NCI-H1417 treated with DMSO at 0.1 percent for 48 hours (cell line): ENCODE results near the gene PPP1CA.

Experiments
- DNase-seq: peaks from one replicate; lab custom pipeline; 2025; lab: John Stamatoyannopoulos, UW

The PPP1CA gene

GRCh38 chr11:67382276-67383136 lies 19.2 kb downstream of the PPP1CA start:
- no peak for DNase-seq

- no peak for DNase-seq
Measured at GRCh38 chr11:67381244-67381972, 20.2 kb downstream of the PPP1CA start.

GRCh38 chr11:67379061-67380058 lies 22.3 kb downstream of the PPP1CA start:
- DNase-seq = no peak

GRCh38 chr11:67378544-67378943 lies 23.1 kb downstream of the PPP1CA start:
- no peak for DNase-seq

- no peak for DNase-seq
Measured at GRCh38 chr11:67376873-67377808, 24.5 kb downstream of the PPP1CA start.

GRCh38 chr11:67376063-67376820 lies 25.4 kb downstream of the PPP1CA start:
- no peak for DNase-seq

GRCh38 chr11:67375320-67376055 lies 26.2 kb downstream of the PPP1CA start:
- DNase-seq = no peak

- no peak for DNase-seq
Measured at GRCh38 chr11:67374571-67375281, 26.9 kb downstream of the PPP1CA start.

GRCh38 chr11:67373648-67374570 lies 27.7 kb downstream of the PPP1CA start:
- no peak for DNase-seq

- no peak for DNase-seq
Measured at GRCh38 chr11:67372993-67373647, 28.5 kb downstream of the PPP1CA start, which contains the start of gene CLCF1. Gene CLCF1, minus strand, starts transcription at chr11:67373598. Its CDS starts 59 bp downstream, at chr11:67373539.

GRCh38 chr11:67372321-67372992 lies 29.2 kb downstream of the PPP1CA start:
- no peak for DNase-seq

- no peak for DNase-seq
Measured at GRCh38 chr11:67371911-67372320, 29.7 kb downstream of the PPP1CA start.

- no peak for DNase-seq
Measured at GRCh38 chr11:67371189-67371910, 30.3 kb downstream of the PPP1CA start.

GRCh38 chr11:67370351-67371076 lies 31.1 kb downstream of the PPP1CA start:
- DNase-seq = no peak

GRCh38 chr11:67369801-67370284 lies 31.8 kb downstream of the PPP1CA start:
- DNase-seq = no peak
